Measurements from ENCODE around the gene NLRP5. TPM values are rescaled to one million over a fixed set of nuclear protein-coding genes. Genes with fewer than 3 reads are reported as not detected.

Gene NLRP5
- polyA plus RNA-seq, 2 of the 4 experiments (the other 2 are of a cell fraction) = not detected

DNA sequence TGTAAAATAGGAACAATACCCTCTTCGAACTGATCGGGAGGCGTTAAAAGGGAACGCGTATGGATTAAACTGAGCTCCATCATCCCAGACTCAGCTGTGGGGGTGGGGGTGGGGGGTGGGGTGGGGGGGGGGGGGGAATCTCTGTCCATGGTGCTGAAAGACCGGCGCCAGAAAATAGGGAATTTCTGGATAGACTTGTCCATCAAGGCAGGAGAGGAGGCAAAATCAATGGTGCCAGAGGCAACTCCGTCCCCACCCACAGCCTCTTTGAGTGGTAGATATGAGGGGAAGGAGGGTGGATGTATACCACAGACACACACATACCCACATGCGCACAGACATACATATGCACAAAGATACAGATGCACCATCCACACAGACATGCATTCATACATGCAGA lies 97.1 kb downstream of the NLRP5 start (continued):
- TF ChIP-seq, protein P1, sequence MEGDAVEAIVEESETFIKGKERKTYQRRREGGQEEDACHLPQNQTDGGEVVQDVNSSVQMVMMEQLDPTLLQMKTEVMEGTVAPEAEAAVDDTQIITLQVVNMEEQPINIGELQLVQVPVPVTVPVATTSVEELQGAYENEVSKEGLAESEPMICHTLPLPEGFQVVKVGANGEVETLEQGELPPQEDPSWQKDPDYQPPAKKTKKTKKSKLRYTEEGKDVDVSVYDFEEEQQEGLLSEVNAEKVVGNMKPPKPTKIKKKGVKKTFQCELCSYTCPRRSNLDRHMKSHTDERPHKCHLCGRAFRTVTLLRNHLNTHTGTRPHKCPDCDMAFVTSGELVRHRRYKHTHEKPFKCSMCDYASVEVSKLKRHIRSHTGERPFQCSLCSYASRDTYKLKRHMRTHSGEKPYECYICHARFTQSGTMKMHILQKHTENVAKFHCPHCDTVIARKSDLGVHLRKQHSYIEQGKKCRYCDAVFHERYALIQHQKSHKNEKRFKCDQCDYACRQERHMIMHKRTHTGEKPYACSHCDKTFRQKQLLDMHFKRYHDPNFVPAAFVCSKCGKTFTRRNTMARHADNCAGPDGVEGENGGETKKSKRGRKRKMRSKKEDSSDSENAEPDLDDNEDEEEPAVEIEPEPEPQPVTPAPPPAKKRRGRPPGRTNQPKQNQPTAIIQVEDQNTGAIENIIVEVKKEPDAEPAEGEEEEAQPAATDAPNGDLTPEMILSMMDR (IDR thresholded peaks at IDR 0.05) = no peak
- TF ChIP-seq FOXS1 (CRISPR knock-in tag; IDR thresholded peaks at IDR 0.05) = no peak

DNA sequence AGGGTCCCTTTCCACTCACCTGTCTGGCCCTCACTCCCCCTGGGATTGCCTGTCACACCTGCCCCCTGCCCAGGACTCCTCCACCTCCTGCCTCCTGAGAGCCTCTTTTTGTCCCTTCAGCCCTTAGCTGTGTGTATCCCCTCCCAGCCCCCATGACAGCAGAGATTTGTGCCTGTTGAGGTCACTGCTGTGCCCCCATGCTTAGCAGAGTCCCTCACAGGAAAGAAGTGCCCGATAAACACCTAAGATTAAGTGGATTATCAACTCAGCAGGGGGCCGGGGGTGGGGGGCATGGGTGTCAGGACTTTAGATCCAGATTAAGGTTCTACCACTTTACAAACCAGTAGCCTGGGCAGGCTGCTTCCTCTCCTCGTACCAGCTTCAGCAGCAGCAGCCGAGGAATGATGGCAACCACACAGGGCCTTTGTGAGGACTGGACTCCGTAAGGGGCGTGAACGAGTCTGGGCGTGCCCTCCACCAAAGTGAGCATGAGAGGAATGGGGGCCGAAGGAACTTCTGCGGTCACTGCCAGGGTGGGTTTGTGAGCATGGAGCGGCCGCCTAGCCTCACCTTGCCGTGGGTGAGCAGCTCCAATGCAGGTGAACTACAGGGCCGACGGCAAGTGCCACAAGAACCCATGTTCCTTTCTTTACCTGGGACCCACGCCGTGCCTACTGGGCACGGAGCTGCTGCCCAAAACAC lies 98.4 kb downstream of the NLRP5 start:
- POLR2A ChIA-PET = interaction anchor here (1.1 kb wide), 1 partner anchor 36 kb away, joined by 3 read pairs; the partner anchor contains the start of gene ZNF787
- ATAC-seq (no peak), FAIRE-seq (no peak), DNase-seq (ENCODE audit: low read depth in 1 of 2, low spot score in 1 of 2) (no peak)
- CTCF ChIA-PET = interaction anchor here (1.0 to 2.9 kb wide), 2 partner anchors 9 to 20 kb away, joined by 3 to 14 read pairs; no protein-coding TSS in a partner anchor
- 92% methylated on average over 16 of the region's 18 CpGs for WGBS (ENCODE audit: missing lambda C conversion rate)
- Histone ChIP-seq H3K4me3 (no peak overlapping the region), H3K4me2 (no peak overlapping the region), H3K4me1 (no peaks in the 10 kb centered on the region), H3K27ac (no peak overlapping the region), H3K9me3 (no peaks in the 10 kb centered on the region)
- peak in 1 of 2 experiments; percentile 16; a peak in 1 of 5 replicates for TF ChIP-seq JUN (IDR thresholded peaks at IDR 0.05)
- TF ChIP-seq, protein P2, sequence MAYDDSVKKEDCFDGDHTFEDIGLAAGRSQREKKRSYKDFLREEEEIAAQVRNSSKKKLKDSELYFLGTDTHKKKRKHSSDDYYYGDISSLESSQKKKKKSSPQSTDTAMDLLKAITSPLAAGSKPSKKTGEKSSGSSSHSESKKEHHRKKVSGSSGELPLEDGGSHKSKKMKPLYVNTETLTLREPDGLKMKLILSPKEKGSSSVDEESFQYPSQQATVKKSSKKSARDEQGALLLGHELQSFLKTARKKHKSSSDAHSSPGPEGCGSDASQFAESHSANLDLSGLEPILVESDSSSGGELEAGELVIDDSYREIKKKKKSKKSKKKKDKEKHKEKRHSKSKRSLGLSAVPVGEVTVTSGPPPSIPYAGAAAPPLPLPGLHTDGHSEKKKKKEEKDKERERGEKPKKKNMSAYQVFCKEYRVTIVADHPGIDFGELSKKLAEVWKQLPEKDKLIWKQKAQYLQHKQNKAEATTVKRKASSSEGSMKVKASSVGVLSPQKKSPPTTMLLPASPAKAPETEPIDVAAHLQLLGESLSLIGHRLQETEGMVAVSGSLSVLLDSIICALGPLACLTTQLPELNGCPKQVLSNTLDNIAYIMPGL (CRISPR knock-in tag; IDR thresholded peaks at IDR 0.05; ENCODE audit: borderline replicate concordance) = no peak
- no peak for TF ChIP-seq EP300 (IDR thresholded peaks at IDR 0.05)
- TF ChIP-seq, protein P3, sequence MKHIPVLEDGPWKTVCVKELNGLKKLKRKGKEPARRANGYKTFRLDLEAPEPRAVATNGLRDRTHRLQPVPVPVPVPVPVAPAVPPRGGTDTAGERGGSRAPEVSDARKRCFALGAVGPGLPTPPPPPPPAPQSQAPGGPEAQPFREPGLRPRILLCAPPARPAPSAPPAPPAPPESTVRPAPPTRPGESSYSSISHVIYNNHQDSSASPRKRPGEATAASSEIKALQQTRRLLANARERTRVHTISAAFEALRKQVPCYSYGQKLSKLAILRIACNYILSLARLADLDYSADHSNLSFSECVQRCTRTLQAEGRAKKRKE (CRISPR knock-in tag; IDR thresholded peaks at IDR 0.05; ENCODE audit: low read depth) = no peak
- no peak for TF ChIP-seq HEYL (CRISPR knock-in tag; IDR thresholded peaks at IDR 0.05)
- no peak for TF ChIP-seq RNF2 (IDR thresholded peaks at IDR 0.05; ENCODE audit: borderline replicate concordance, low read depth)
- TF ChIP-seq CEBPB (IDR thresholded peaks at IDR 0.05) = no peak

DNA sequence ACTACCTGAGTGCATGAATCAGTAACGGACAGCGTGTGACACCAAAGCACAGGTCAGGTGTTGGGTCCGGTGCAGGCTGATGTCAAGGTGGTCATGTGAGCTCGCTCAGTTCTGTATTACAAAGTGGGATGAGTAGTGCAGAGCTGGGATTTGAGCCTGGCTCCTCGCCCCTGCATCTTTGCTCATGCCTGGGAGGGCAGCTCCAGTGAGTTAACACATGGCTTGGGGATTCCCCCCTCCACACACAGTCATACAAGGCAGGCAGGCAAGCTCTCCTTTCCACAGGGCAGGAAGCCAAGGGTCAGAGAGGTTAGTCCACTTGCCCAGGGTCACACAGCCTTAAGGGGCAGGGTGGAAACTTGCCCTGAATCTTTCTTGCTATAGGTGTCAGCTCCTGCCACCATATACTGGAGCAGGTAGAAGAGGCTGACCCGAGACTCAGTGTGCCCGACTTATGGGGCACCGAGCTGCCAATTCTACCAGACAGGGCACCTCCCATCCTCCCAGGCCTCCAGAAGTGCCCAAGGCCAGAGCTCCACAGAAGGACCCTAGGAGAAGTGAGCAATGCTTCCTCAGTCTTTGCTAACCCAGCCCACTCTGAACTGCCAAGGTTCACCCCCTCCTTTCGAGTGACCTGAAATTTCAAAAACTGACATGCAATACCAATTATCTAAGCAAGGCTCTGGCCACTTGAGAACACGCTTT lies 99.1 kb downstream of the NLRP5 start:
- ChIA-PET POLR2A (interaction anchor here (1.1 kb wide), 1 partner anchor 35 kb away, joined by 3 read pairs; the partner anchor contains the start of gene ZNF787), CTCF (interaction anchor here (0.6 to 2.9 kb wide), 3 partner anchors 10 to 131 kb away, joined by 3 to 14 read pairs (median 4); no protein-coding TSS in a partner anchor)
- peaks cover under 1% of the 10 kb centered on the region; the same call in 1 of the 3 replicates for H3K4me1 ChIP-seq
- TF ChIP-seq, protein P3 (CRISPR knock-in tag; IDR thresholded peaks at IDR 0.05; ENCODE audit: low read depth) = no peak
- TF ChIP-seq ZFP36 (IDR thresholded peaks at IDR 0.05; ENCODE audit: borderline replicate concordance, partially characterized antibody) (peak; percentile 74), BHLHE40 (IDR thresholded peaks at IDR 0.05; ENCODE audit: low read depth, low read length) (no peak), CHD4 (IDR thresholded peaks at IDR 0.05; ENCODE audit: borderline replicate concordance) (no peak)
- H3K4me2 ChIP-seq = no peak overlapping the region
- 93% methylated on average over 10 of the region's 10 CpGs for WGBS (ENCODE audit: missing lambda C conversion rate)
- ATAC-seq = peak in 1 of 2 experiments; percentile 6; a peak in 2 of 6 replicates
- DNase-seq (ENCODE audit: low read depth in 1 of 2, low spot score in 1 of 2) = no peak
- no peaks in the 10 kb centered on the region for H3K9me3 ChIP-seq
- no peak overlapping the region for H3K27ac ChIP-seq
- no peak for FAIRE-seq
- no peak overlapping the region for H3K4me3 ChIP-seq
